Memory B cell (primary cell): ENCODE data around the gene DCLK2.

Source experiments
- ATAC-seq: fragments of 150-1000 bp; cut with Tn5 transposase; 2 replicates; pipeline ENCODE4 v1.10.0; 2021; ENCODE audit warnings: low read depth, mild to moderate bottlenecking, moderate library complexity
- DNase-seq, 2 donors: peaks; one replicate each; pipeline ENCODE4 v3.0.0; 2022; ENCODE audit warnings: low spot score in 2 of 2
- H3K27ac Mint-ChIP-seq: one replicate; pipeline ENCODE4 v1.8.0; 2022; ENCODE audit warnings: mild to moderate bottlenecking, moderate library complexity, mixed read lengths
- H3K27me3 Mint-ChIP-seq: one replicate; pipeline ENCODE4 v1.8.0; 2022; ENCODE audit warnings: mixed read lengths
- H3K36me3 Mint-ChIP-seq: one replicate; pipeline ENCODE4 v1.8.0; 2022; ENCODE audit warnings: mild to moderate bottlenecking, mixed read lengths
- H3K4me1 Mint-ChIP-seq: one replicate; pipeline ENCODE4 v1.8.0; 2022; ENCODE audit warnings: mixed read lengths
- H3K4me3 Mint-ChIP-seq: one replicate; pipeline ENCODE4 v1.8.0; 2022; ENCODE audit warnings: mild to moderate bottlenecking, moderate library complexity, mixed read lengths
- H3K9me3 Mint-ChIP-seq: one replicate; pipeline ENCODE4 v1.8.0; 2022; ENCODE audit warnings: mixed read lengths

DCLK2 gene

DNA sequence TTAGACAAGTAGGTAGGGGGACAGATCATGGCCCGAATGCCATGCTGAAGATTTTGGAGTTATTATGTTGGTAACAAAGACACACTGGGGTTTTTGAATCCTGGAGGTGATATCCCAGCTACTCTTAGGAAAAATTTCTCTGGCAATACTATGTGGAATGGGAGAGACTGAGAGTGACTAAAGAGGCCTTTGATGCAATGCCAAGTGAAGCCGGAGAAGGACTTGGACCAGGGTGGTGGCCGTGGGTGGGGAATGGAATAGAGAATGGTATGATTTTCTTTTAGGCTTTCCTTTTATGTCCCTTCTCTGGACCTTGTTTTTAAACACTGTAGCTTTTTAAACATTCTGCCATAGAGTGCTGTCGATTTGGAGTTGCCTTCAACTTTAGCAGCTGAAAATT, 141.6 kb downstream of the DCLK2 start:
- DNase-seq (no peak), ATAC-seq (no peak)
- Mint-ChIP-seq H3K27me3 (no peaks in the 10 kb centered on the region), H3K4me1 (no peaks in the 10 kb centered on the region), H3K4me3 (no peak overlapping the region), H3K9me3 (no peaks in the 10 kb centered on the region), H3K36me3 (no peaks in the 10 kb centered on the region), H3K27ac (no peak overlapping the region)

DNA sequence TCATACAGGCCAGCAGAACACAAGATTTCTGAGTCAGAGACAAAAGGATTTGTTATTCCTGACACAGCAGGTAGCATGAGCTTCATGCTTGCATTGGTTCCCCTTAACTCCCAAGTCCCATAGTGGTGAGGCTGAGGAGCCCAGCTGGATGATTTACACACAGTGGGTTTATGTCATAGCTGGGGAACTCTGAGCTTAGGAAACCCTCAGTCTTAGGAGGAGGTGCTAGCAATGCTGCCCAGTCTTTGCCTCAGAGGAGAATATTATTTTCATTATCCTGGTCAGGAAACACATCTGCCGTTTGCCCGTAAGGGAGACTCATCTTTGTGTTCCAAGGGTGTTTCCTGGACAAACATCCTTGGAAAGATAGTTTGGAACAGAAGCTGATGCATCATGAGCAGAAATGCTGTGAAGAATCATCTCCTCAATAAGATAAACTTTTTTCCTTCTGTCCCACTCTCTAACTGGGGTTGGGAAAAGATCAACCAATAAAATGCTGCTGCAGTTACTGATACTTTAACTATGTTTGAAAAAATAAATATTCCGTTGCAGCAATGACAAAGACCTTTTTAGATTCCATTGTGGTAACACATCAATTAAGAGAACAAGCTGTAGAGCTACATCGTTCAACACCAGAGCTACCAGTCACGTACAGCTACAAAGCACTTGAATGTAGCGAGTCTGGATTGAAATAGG, 146.8 kb downstream of the DCLK2 start:
- no peaks in the 10 kb centered on the region for H3K9me3 Mint-ChIP-seq
- H3K36me3 Mint-ChIP-seq = no peaks in the 10 kb centered on the region
- no peak overlapping the region for H3K27ac Mint-ChIP-seq
- peaks cover 7% of the 10 kb centered on the region for H3K27me3 Mint-ChIP-seq
- H3K4me3 Mint-ChIP-seq = no peak overlapping the region
- no peaks in the 10 kb centered on the region for H3K4me1 Mint-ChIP-seq
- ATAC-seq = no peak
- no peak for DNase-seq

- H3K36me3 Mint-ChIP-seq = peaks cover 2% of the 10 kb centered on the region
- H3K4me1 Mint-ChIP-seq = no peaks in the 10 kb centered on the region
- DNase-seq (no peak), ATAC-seq (no peak)
- H3K4me3 Mint-ChIP-seq = no peak overlapping the region
- H3K9me3 Mint-ChIP-seq = no peaks in the 10 kb centered on the region
- H3K27me3 Mint-ChIP-seq = peaks cover 10% of the 10 kb centered on the region
- H3K27ac Mint-ChIP-seq = no peak overlapping the region
These were observed 151.3 kb downstream of the DCLK2 start for GRCh38 chr4:150229520-150229919.

DNA sequence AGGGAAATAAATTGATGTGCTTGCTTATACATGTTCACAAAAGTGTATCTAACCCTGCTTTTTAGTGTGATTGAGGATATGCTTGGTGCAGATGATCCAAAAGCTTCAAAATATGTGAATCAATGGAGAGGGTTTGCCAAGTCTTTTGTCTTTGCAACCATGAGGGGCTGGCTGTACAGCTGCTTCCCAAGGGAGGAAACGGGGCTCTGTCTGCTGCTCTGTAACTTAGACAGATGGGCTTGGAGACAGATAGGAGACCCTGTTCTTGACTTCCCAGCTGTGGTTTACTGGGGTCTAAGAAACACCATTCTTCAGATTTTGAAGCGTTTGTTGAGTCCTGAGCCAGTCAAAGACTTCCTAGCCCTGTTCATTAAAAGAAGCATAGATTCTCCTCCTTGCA, 152.3 kb downstream of the DCLK2 start:
- no peak for ATAC-seq
- peaks cover 10% of the 10 kb centered on the region for H3K27me3 Mint-ChIP-seq

DNA sequence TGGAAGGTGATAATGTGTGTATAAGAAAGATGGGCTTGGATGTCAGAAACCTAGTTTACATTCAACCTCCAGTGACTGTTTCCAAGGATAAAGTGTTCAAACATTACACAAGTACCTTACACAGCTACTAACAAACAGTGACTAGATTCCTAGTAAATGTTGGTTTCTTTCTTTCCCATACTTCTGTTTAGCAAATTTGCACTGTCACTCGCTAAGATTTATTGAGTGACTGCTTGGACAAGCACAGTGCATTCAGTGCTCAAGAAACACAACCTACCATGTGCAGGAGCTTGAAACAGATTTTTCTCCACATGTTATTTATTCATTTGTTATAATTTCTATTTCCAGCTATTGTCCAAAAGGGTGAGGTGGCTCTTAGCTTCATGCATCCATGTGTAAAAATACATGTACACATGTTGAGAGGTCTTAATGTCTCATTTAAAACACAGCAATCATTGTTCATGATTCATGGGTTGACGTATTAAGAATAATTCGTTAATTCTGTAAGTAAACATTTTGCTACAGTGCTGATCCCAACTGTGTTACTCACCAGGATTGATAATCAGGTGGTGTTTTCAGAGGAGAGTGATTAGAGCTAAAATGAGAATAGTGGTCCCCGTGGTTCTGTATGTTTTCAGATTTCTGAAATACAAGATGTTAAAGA, 153.0 kb downstream of the DCLK2 start:
- Mint-ChIP-seq H3K27ac (no peak overlapping the region), H3K36me3 (peaks cover 2% of the 10 kb centered on the region), H3K4me1 (no peaks in the 10 kb centered on the region), H3K4me3 (no peak overlapping the region), H3K9me3 (no peaks in the 10 kb centered on the region), H3K27me3 (peaks cover 12% of the 10 kb centered on the region)
- DNase-seq = no peak
- no peak for ATAC-seq

More for the DNA sequence above, 152.3 kb downstream of the DCLK2 start:
- H3K36me3 Mint-ChIP-seq = peaks cover 2% of the 10 kb centered on the region
- H3K4me3 Mint-ChIP-seq = no peak overlapping the region
- DNase-seq = no peak
- no peak overlapping the region for H3K27ac Mint-ChIP-seq
- H3K4me1 Mint-ChIP-seq = no peaks in the 10 kb centered on the region
- H3K9me3 Mint-ChIP-seq = no peaks in the 10 kb centered on the region

GRCh38 chr4:150232029-150232428, 153.8 kb downstream of the DCLK2 start:
- H3K9me3 Mint-ChIP-seq = no peaks in the 10 kb centered on the region
- DNase-seq (no peak), ATAC-seq (no peak)
- H3K27ac Mint-ChIP-seq = no peak overlapping the region
- peaks cover 2% of the 10 kb centered on the region for H3K36me3 Mint-ChIP-seq
- H3K4me3 Mint-ChIP-seq = no peak overlapping the region
- H3K4me1 Mint-ChIP-seq = no peaks in the 10 kb centered on the region
- peaks cover 12% of the 10 kb centered on the region for H3K27me3 Mint-ChIP-seq

GRCh38 chr4:150234246-150234645, 156.0 kb downstream of the DCLK2 start:
- Mint-ChIP-seq H3K36me3 (peaks cover 2% of the 10 kb centered on the region), H3K9me3 (no peaks in the 10 kb centered on the region), H3K27me3 (peaks cover 7% of the 10 kb centered on the region), H3K27ac (no peak overlapping the region), H3K4me3 (no peak overlapping the region), H3K4me1 (no peaks in the 10 kb centered on the region)
- no peak for DNase-seq
- ATAC-seq = no peak

DNA sequence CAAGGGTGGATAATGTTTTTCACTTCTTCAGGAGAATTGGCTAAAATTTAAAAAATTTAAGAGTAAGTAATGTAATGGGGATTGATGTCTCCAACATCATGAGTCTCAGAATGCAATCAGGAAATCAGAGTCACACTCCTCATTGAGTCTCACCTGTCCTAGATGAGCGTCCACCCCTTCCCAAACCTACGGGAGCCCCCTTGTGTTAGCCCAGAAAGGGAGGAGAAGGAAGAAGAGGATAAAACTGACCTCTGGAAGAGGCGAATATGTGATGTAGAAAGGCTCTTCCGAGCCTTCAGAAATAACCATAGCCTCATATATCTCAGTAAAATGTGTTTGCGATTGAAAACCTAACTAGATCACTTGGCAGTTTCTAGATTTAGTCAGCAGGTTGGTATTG, 157.1 kb downstream of the DCLK2 start:
- DNase-seq = no peak
- Mint-ChIP-seq H3K4me1 (no peaks in the 10 kb centered on the region), H3K4me3 (no peak overlapping the region), H3K9me3 (no peaks in the 10 kb centered on the region), H3K36me3 (peaks cover 2% of the 10 kb centered on the region), H3K27ac (no peak overlapping the region), H3K27me3 (peaks cover 7% of the 10 kb centered on the region)
- ATAC-seq = no peak

GRCh38 chr4:150235808-150236271, 157.6 kb downstream of the DCLK2 start:
- Mint-ChIP-seq H3K4me1 (no peaks in the 10 kb centered on the region), H3K4me3 (no peak overlapping the region), H3K27ac (no peak overlapping the region), H3K9me3 (no peaks in the 10 kb centered on the region), H3K27me3 (peaks cover 7% of the 10 kb centered on the region), H3K36me3 (peaks cover 2% of the 10 kb centered on the region)
- DNase-seq (no peak), ATAC-seq (no peak)

- no peak for ATAC-seq
- H3K27ac Mint-ChIP-seq = no peak overlapping the region
- no peaks in the 10 kb centered on the region for H3K9me3 Mint-ChIP-seq
- no peaks in the 10 kb centered on the region for H3K4me1 Mint-ChIP-seq
- H3K27me3 Mint-ChIP-seq = peaks cover 7% of the 10 kb centered on the region
- no peak for DNase-seq
- H3K36me3 Mint-ChIP-seq = peaks cover 2% of the 10 kb centered on the region
- no peak overlapping the region for H3K4me3 Mint-ChIP-seq
These were observed 158.4 kb downstream of the DCLK2 start for GRCh38 chr4:150236626-150237025.

GRCh38 chr4:150237110-150237872, 159.0 kb downstream of the DCLK2 start:
- no peak overlapping the region for H3K4me3 Mint-ChIP-seq
- H3K36me3 Mint-ChIP-seq = peaks cover 2% of the 10 kb centered on the region
- H3K27me3 Mint-ChIP-seq = peaks cover 7% of the 10 kb centered on the region
- no peaks in the 10 kb centered on the region for H3K4me1 Mint-ChIP-seq
- no peak for DNase-seq
- no peak overlapping the region for H3K27ac Mint-ChIP-seq
- H3K9me3 Mint-ChIP-seq = no peaks in the 10 kb centered on the region
- ATAC-seq = no peak

- ATAC-seq (no peak), DNase-seq (no peak)
- no peak overlapping the region for H3K27ac Mint-ChIP-seq
- no peaks in the 10 kb centered on the region for H3K9me3 Mint-ChIP-seq
- peaks cover 2% of the 10 kb centered on the region for H3K36me3 Mint-ChIP-seq
- no peak overlapping the region for H3K4me3 Mint-ChIP-seq
- peaks cover 7% of the 10 kb centered on the region for H3K27me3 Mint-ChIP-seq
- H3K4me1 Mint-ChIP-seq = no peaks in the 10 kb centered on the region
These were observed 160.3 kb downstream of the DCLK2 start for GRCh38 chr4:150238591-150238990.

DNA sequence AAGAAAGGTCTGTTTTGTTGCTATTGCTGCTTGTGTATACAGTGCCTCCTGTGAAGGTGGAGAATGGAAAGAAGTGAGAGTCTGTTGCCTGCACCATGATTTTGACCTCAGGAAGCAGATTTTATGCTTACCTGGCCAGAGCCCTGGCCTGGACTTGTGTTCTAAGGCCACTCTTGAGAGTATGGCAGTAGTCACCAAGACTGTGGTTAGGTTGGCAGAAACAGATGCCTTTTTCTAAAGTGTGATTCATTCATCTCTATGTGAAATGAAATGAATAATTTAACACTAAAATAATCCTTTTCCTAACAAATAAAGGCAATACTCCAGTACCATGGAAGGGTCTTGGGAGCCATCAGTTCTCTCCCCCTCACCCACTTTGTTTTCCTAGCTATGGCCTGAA, 161.8 kb downstream of the DCLK2 start:
- no peak for DNase-seq
- Mint-ChIP-seq H3K4me3 (no peak overlapping the region), H3K27ac (no peak overlapping the region), H3K4me1 (no peaks in the 10 kb centered on the region), H3K9me3 (no peaks in the 10 kb centered on the region), H3K36me3 (no peaks in the 10 kb centered on the region), H3K27me3 (peaks cover 4% of the 10 kb centered on the region)
- no peak for ATAC-seq

DNA sequence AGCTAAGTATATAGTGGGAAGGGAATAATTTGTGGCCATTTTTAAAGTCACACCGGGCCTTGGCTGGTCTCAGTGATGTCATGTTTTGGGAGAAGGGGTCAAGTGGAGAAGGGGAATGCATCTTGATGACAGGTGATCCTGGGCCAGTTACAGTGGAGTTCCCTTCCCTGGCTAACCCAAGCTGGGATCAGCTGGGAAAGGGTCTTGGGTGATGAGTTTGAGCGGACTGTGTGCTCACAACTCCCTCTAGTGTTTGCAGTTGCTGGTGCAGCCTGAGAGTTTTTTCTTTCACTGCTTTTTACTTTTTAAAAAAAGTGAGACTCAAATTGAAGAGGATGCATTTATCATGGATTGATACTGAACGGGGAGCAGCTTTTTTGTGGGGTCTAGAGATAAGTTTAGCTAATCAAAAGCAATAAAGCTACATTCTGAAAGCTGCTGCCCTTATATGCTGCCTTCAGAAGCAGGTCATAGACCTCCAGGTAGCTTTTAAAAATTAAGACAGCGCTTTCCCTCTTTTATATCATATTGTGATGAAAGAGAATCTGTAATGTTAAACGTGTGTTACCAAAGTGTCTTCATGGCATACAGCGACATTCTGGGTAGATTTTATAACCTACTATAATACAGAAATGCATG, 164.7 kb downstream of the DCLK2 start:
- Mint-ChIP-seq H3K36me3 (no peaks in the 10 kb centered on the region), H3K9me3 (no peaks in the 10 kb centered on the region), H3K4me1 (no peaks in the 10 kb centered on the region), H3K27me3 (peaks cover 2% of the 10 kb centered on the region), H3K4me3 (no peak overlapping the region), H3K27ac (no peak overlapping the region)
- ATAC-seq = no peak
- no peak for DNase-seq
